Prostate gland (tissue), 2 donors: ENCODE measurements around the gene ZNF709. TPM values are rescaled to one million over a fixed set of nuclear protein-coding genes. Genes with fewer than 3 reads are reported as not detected.
A peak's percentile ranks its signal among the peaks of the same experiment; 100 is the strongest.

ENCODE experiments used
- DNase-seq: peaks from one replicate; pipeline ENCODE4 v3.0.0-alpha.2; 2019; ENCODE audit warnings: low spot score
- H3K27ac ChIP-seq, 2 donors: fragments of 200-600 bp; sonication (generic); 2 replicates each; pipeline ENCODE4 v1.5.1; 2017 to 2019
- H3K27me3 ChIP-seq: fragments of 200-600 bp; sonication (generic); replicated peaks from 2 replicates; pipeline ENCODE4 v1.5.1; 2019; ENCODE audit not compliant: insufficient read depth
- H3K36me3 ChIP-seq, 2 donors: fragments of 200-600 bp; sonication (generic); 1 replicate in 1 of 2; 2 replicates in 1 of 2; pipeline versions ENCODE4 v1.5.1 to v1.8.1; 2017 to 2019
- H3K4me1 ChIP-seq: fragments of 200-600 bp; sonication (generic); replicated peaks from 2 replicates; pipeline ENCODE4 v1.5.1; 2019
- H3K4me3 ChIP-seq, 2 donors: fragments of 200-600 bp; sonication (generic); 2 replicates each; pipeline ENCODE4 v1.5.1; 2017 to 2019
- H3K9me3 ChIP-seq: fragments of 200-600 bp; sonication (generic); 2 replicates; pipeline ENCODE4 v1.5.1; 2017
- POLR2A ChIP-seq: fragments of 450-650 bp; IDR thresholded peaks from one replicate; pipeline ENCODE4 v1.6.1; 2016; ENCODE audit warnings: antibody characterized with exemption, mild to moderate bottlenecking
- POLR2AphosphoS5 ChIP-seq: sonication (generic); formaldehyde crosslinking; IDR thresholded peaks from one replicate; pipeline ENCODE4 v1.6.1; 2017; ENCODE audit warnings: antibody characterized with exemption
- WGBS: methylation state at CpG from one replicate; pipeline ENCODE4 v1.1.5; 2018; 5-methylcytosine and 5-hydroxymethylcytosine counted together
- intact Hi-C: fragments of 100-400 bp; cut with DNase I; formaldehyde crosslinking; loops from one replicate; pipeline ENCODE4 v1.14.2; 2022
- total RNA-seq, 2 donors: library from RNA; depleted of rRNA; stranded (reverse); fragments of >200 nt; gene quantifications; one replicate each; pipeline ENCODE4 v1.1.0, GENCODE V29; 2016
- TF ChIP-seq, protein P1 (sequence below), 4 experiments: fragments of 200-600 bp in 2 of 4; fragments of 450-650 bp in 2 of 4; sonication (generic) in 2 of 4; IDR thresholded peaks; 1 replicate in 3 of 4; 2 replicates in 1 of 4; pipeline ENCODE4 v1.5.1; 2016 to 2019; ENCODE audit warnings: antibody characterized with exemption in 4 of 4, mild to moderate bottlenecking in 2 of 4, moderate library complexity in 2 of 4

ZNF709 gene
- 1 to 10 TPM; 3.9 to 5.4 TPM for total RNA-seq

DNA sequence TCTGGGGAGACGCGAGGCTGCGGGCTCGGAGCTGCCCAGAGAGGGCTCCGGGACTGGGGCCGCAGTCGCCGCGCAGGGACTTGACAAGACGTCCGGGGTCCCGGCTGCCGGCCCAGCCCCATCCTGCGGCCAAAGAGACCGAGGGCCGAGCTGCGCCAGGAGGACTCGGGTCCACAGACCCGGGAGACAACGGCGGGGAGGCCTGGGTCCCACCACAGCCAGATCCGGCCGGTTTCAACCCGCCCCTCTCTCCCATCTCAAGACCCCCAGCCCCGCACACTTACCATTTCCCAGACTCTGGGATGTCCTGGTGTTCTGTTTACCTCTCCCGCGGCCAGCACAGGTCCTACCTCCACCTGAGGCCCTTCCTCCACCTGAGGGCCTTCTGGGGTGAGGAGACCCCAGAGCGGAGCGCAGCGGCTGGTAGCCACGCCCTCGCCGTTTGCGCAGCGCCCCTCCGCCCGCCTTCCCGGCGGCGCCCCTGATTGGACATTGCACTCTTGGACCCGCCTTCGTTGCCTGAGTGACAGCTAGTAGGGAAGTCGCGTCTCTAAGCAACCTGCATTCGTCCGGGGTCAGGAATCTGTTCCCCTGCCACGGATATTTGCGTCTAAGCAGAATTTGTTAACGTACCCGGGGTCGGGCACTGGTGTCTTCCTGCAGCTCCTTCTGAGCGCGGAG, at the start of gene ZNF709:
TSS of gene ZNF709 (minus strand) at position 446 of the 681 bp plus-strand sequence. CDS start at position 287, 159 bp downstream.
- no peaks in the 10 kb centered on the region for H3K36me3 ChIP-seq

DNA sequence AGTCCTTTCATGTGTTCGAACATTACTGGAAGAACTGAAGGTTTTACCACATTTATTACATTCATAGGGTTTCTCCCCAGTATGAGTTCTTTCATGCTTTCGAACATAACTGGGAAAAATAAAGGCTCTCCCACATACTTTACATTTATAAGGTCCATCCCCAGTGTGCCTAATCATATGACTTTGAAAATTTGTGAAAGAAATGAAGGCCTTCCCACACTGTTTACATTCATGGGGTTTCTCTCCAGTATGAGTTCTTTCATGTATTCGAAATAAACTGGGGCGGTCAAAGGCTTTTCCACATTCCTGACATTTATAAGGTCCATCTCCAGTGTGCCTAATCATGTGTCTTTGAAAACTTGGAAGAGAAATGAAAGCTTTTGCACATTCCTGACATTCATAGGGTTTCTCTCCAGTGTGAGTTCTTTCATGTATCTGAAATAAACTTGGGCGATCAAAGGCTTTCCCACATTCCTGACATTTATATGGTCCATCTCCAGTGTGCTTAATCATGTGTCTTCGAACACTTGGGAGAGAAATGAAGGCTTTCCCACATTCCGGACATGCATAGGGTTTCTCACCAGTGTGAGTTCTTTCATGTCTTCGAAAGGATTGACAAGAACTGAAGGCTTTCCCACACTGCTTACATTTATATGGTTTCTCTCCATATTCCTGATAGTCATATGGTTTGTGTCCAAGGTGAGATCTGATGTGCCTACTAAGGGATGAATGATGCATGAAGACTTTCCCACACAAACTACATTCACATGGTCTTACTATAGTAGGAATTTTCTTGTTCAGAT, 42.6 kb upstream of the ZNF709 start:
- TF ChIP-seq POLR2A = no peak
- TF ChIP-seq, protein P1, sequence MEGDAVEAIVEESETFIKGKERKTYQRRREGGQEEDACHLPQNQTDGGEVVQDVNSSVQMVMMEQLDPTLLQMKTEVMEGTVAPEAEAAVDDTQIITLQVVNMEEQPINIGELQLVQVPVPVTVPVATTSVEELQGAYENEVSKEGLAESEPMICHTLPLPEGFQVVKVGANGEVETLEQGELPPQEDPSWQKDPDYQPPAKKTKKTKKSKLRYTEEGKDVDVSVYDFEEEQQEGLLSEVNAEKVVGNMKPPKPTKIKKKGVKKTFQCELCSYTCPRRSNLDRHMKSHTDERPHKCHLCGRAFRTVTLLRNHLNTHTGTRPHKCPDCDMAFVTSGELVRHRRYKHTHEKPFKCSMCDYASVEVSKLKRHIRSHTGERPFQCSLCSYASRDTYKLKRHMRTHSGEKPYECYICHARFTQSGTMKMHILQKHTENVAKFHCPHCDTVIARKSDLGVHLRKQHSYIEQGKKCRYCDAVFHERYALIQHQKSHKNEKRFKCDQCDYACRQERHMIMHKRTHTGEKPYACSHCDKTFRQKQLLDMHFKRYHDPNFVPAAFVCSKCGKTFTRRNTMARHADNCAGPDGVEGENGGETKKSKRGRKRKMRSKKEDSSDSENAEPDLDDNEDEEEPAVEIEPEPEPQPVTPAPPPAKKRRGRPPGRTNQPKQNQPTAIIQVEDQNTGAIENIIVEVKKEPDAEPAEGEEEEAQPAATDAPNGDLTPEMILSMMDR (IDR thresholded peaks at IDR 0.05) = no peak
- TF ChIP-seq POLR2AphosphoS5 = no peak
- intact Hi-C loops = no loop called here
- Histone ChIP-seq H3K4me1 (no peaks in the 10 kb centered on the region), H3K27ac (no peak overlapping the region), H3K27me3 (no peaks in the 10 kb centered on the region), H3K9me3 (no peaks in the 10 kb centered on the region), H3K36me3 (peaks cover 17 to 19% of the 10 kb centered on the region in 2 donors), H3K4me3 (no peak overlapping the region)
- DNase-seq = no peak
- WGBS = 95% methylated on average over 8 of the region's 8 CpGs

More for the DNA sequence above, at the start of gene ZNF709:
- Histone ChIP-seq H3K4me1 (no peaks in the 10 kb centered on the region), H3K9me3 (no peaks in the 10 kb centered on the region), H3K27me3 (no peaks in the 10 kb centered on the region), H3K4me3 (peak within 1 kb of the TSS; percentile 86 to 99), H3K27ac (peak within 1 kb of the TSS; percentile 75 to 83)
- intact Hi-C loops = loop anchor here (1.0 kb wide), 1 partner anchor 11 kb away; no protein-coding TSS in a partner anchor
- DNase-seq = peak; percentile 93
- TF ChIP-seq, protein P1 (IDR thresholded peaks at IDR 0.05) = no peak
- TF ChIP-seq POLR2A = peak; percentile 81
- peak; percentile 91 for TF ChIP-seq POLR2AphosphoS5
- 0% methylated on average over 34 of the region's 53 CpGs for WGBS

DNA sequence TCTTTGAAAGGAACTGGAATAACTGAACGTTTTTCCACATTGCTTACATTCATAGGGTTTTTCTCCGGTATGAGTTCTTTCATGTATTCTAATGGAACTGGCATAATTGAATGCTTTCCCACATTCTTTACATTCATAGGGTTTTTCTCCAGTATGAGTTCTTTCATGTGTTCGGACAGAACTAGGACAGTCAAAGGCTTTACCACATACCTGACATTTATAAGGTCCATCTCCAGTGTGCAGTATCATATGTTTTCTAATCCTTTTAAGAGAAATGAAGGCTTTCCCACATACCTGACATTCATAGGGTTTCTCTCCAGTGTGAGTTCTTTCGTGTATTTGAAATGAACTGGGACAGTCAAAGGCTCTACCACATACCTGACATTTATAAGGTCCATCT, 41.9 kb upstream of the ZNF709 start:
- 96% methylated on average over 4 of the region's 4 CpGs for WGBS

DNA sequence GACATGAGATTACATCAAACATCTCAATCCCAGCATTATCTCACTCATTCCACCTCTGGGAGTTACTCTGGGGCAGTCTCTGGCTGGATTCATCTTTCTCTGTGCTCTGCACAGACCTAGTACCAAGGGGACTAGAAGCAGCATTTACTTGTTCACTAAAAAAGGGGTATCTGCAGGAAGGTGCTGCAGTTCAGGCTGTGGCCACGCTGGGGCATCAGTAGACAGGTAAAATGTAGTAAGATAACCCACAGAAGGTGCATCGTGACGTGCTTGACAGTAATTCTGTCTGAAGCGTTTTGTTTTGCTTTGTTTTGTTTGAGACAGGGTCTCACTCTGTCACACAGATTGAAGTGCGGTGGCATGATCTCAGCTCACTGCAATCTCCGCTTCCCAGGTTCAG, 37.4 kb upstream of the ZNF709 start:
- intact Hi-C loops = no loop called here
- Histone ChIP-seq H3K4me3 (no peak overlapping the region), H3K27me3 (no peaks in the 10 kb centered on the region), H3K9me3 (no peaks in the 10 kb centered on the region), H3K36me3 (peaks cover 7 to 8% of the 10 kb centered on the region in 2 donors), H3K27ac (no peak overlapping the region), H3K4me1 (no peaks in the 10 kb centered on the region)
- no peak for DNase-seq
- WGBS = 65% methylated on average over 6 of the region's 6 CpGs
- TF ChIP-seq POLR2A (no peak), POLR2AphosphoS5 (no peak)
- TF ChIP-seq, protein P1 (IDR thresholded peaks at IDR 0.05) = no peak

More for the DNA sequence above, 41.9 kb upstream of the ZNF709 start:
- Histone ChIP-seq H3K4me1 (no peaks in the 10 kb centered on the region), H3K9me3 (no peaks in the 10 kb centered on the region), H3K27ac (no peak overlapping the region), H3K27me3 (no peaks in the 10 kb centered on the region), H3K36me3 (peaks cover 17 to 19% of the 10 kb centered on the region in 2 donors), H3K4me3 (no peak overlapping the region)
- intact Hi-C loops = no loop called here
- TF ChIP-seq POLR2A (no peak), POLR2AphosphoS5 (no peak)
- TF ChIP-seq, protein P1 (IDR thresholded peaks at IDR 0.05) = no peak
- no peak for DNase-seq
